Measurements from ENCODE around the gene NELL1.

NELL1 gene

GRCh38 chr11:21474529-21474928, 805.1 kb downstream of the NELL1 start:
- DNase-seq (ENCODE audit: low read depth in 2 of 3, low spot score in 1 of 3): no peak

GRCh38 chr11:21475276-21475675, 805.9 kb downstream of the NELL1 start:
- no peak for DNase-seq (ENCODE audit: low read depth in 2 of 3, low spot score in 1 of 3)

- no peak for DNase-seq (ENCODE audit: low read depth in 2 of 3, low spot score in 1 of 3)
Measured at GRCh38 chr11:21476588-21476987, 807.2 kb downstream of the NELL1 start.

- DNase-seq (ENCODE audit: low read depth in 2 of 3, low spot score in 1 of 3): no peak
Measured at GRCh38 chr11:21480240-21480639, 810.9 kb downstream of the NELL1 start.

GRCh38 chr11:21481255-21481654, 811.9 kb downstream of the NELL1 start:
- no peak for DNase-seq (ENCODE audit: low read depth in 2 of 3, low spot score in 1 of 3)

GRCh38 chr11:21484039-21484438, 814.7 kb downstream of the NELL1 start:
- DNase-seq (ENCODE audit: low read depth in 2 of 3, low spot score in 1 of 3): no peak

GRCh38 chr11:21485006-21485405, 815.6 kb downstream of the NELL1 start:
- no peak for DNase-seq (ENCODE audit: low read depth in 2 of 3, low spot score in 1 of 3)

- no peak for DNase-seq (ENCODE audit: low read depth in 2 of 3, low spot score in 1 of 3)
Measured at GRCh38 chr11:21485426-21485825, 816.0 kb downstream of the NELL1 start.

GRCh38 chr11:21489416-21490115, 820.2 kb downstream of the NELL1 start:
- DNase-seq (ENCODE audit: low read depth in 2 of 3, low spot score in 1 of 3): no peak

- DNase-seq (ENCODE audit: low read depth in 2 of 3, low spot score in 1 of 3): no peak
Measured at GRCh38 chr11:21492931-21493330, 823.5 kb downstream of the NELL1 start.

GRCh38 chr11:21494946-21495345, 825.6 kb downstream of the NELL1 start:
- no peak for DNase-seq (ENCODE audit: low read depth in 2 of 3, low spot score in 1 of 3)

GRCh38 chr11:21495879-21496278, 826.5 kb downstream of the NELL1 start:
- no peak for DNase-seq (ENCODE audit: low read depth in 2 of 3, low spot score in 1 of 3)

- DNase-seq (ENCODE audit: low read depth in 2 of 3, low spot score in 1 of 3): no peak
Measured at GRCh38 chr11:21501245-21501644, 831.9 kb downstream of the NELL1 start.

GRCh38 chr11:21505070-21505469, 835.7 kb downstream of the NELL1 start:
- no peak for DNase-seq (ENCODE audit: low read depth in 2 of 3, low spot score in 1 of 3)

GRCh38 chr11:21511835-21512440, 842.6 kb downstream of the NELL1 start:
- peak; percentile 0 to 20 (median 10) for DNase-seq (ENCODE audit: low read depth in 2 of 3, low spot score in 1 of 3)

- no peak for DNase-seq (ENCODE audit: low read depth in 2 of 3, low spot score in 1 of 3)
Measured at GRCh38 chr11:21514316-21514715, 844.9 kb downstream of the NELL1 start.

- no peak for DNase-seq (ENCODE audit: low read depth in 2 of 3, low spot score in 1 of 3)
Measured at GRCh38 chr11:21520244-21520643, 850.9 kb downstream of the NELL1 start.

GRCh38 chr11:21529187-21529586, 859.8 kb downstream of the NELL1 start:
- no peak for DNase-seq (ENCODE audit: low read depth in 2 of 3, low spot score in 1 of 3)

GRCh38 chr11:21534288-21534687, 864.9 kb downstream of the NELL1 start:
- no peak for DNase-seq (ENCODE audit: low read depth in 2 of 3, low spot score in 1 of 3)

GRCh38 chr11:21537980-21538379, 868.6 kb downstream of the NELL1 start:
- no peak for DNase-seq (ENCODE audit: low read depth in 2 of 3, low spot score in 1 of 3)

- no peak for DNase-seq (ENCODE audit: low read depth in 2 of 3, low spot score in 1 of 3)
Measured at GRCh38 chr11:21541187-21541751, 871.9 kb downstream of the NELL1 start.

GRCh38 chr11:21543901-21544300, 874.5 kb downstream of the NELL1 start:
- DNase-seq (ENCODE audit: low read depth in 2 of 3, low spot score in 1 of 3): no peak

- no peak for DNase-seq (ENCODE audit: low read depth in 2 of 3, low spot score in 1 of 3)
Measured at GRCh38 chr11:21545699-21546098, 876.3 kb downstream of the NELL1 start.
